Endothelial cell of umbilical vein (primary cell): ENCODE measurements around the gene GPR137. TPM values are rescaled to one million over a fixed set of nuclear protein-coding genes. Genes with fewer than 3 reads are reported as not detected.

ENCODE experiments used
- BruUV-seq: library from RNA; stranded (reverse); fragments of 400-500 nt; replicated peaks from 2 replicates; lab custom pipeline; 2021; lab: Mats Ljungman, UMichigan
- CTCF ChIA-PET: fragments of 300-600, 350-600 bp; sonication (Branson Sonifier 250); formaldehyde crosslinking; loops from one replicate; lab custom pipeline; 2021; ENCODE audit warnings: antibody characterized with exemption, inconsistent platforms; lab: Charles Lee
- POLR2A ChIA-PET: fragments of 300-600, 350-600 bp; sonication (Branson Sonifier 250); formaldehyde crosslinking; loops from one replicate; lab custom pipeline; 2021; ENCODE audit warnings: antibody characterized with exemption, inconsistent platforms; lab: Charles Lee
- DNase-seq: peaks from one replicate; pipeline ENCODE4 v3.0.0-alpha.2; 2011; ENCODE audit warnings: low read depth, low spot score
- FAIRE-seq: peaks from 2 replicates; lab custom pipeline; 2011; peaks lifted over from hg19 to GRCh38; lab: Jason Lieb, UNC
- H2AFZ ChIP-seq: 2 replicates; pipeline ENCODE4 v1.6.0; 2012; ENCODE audit warnings: low read depth, low read length, control low read depth, inconsistent platforms
- H3K27ac ChIP-seq: 2 replicates; pipeline ENCODE4 v1.5.1; 2011; ENCODE audit warnings: low read depth, mild to moderate bottlenecking, control low read depth, low read length, moderate library complexity; ENCODE audit not compliant: insufficient read depth
- H3K27me3 ChIP-seq, 2 experiments: 2 replicates each; pipeline versions ENCODE4 v1.6.0 to v1.6.1; 2011; ENCODE audit warnings: low read length in 2 of 2, mixed read lengths in 1 of 2; ENCODE audit not compliant: control insufficient read depth in 2 of 2, insufficient read depth in 2 of 2
- H3K36me3 ChIP-seq, 2 experiments: 2 replicates in 1 of 2; 3 replicates in 1 of 2; pipeline ENCODE4 v1.5.1; 2011; ENCODE audit warnings: low read length in 2 of 2, mild to moderate bottlenecking in 1 of 2, moderate library complexity in 1 of 2; ENCODE audit not compliant: control insufficient read depth in 2 of 2, insufficient read depth in 2 of 2; ENCODE audit errors: extremely low read depth in 1 of 2
- H3K4me1 ChIP-seq: 3 replicates; pipeline ENCODE4 v1.5.1; 2011; ENCODE audit warnings: mild to moderate bottlenecking, low read length; ENCODE audit not compliant: control insufficient read depth, insufficient read depth; ENCODE audit errors: extremely low read depth
- H3K4me2 ChIP-seq: 2 replicates; pipeline ENCODE4 v1.6.1; 2011; ENCODE audit warnings: low read length, control low read depth, mixed read lengths; ENCODE audit not compliant: insufficient read depth
- H3K4me3 ChIP-seq, 3 experiments: fragments of 200-600 bp in 1 of 3; sonication (generic), shearing (Covaris generic) in 1 of 3; replicated peaks in 1 of 3; 2 replicates each; pipeline ENCODE4 v1.5.1; 2011 to 2016; ENCODE audit warnings: control low read depth in 3 of 3, low read length in 3 of 3, mild to moderate bottlenecking in 2 of 3, inconsistent platforms in 1 of 3, low read depth in 1 of 3, moderate library complexity in 1 of 3; ENCODE audit not compliant: insufficient read depth in 1 of 3
- H3K79me2 ChIP-seq: 2 replicates; pipeline ENCODE4 v1.6.0; 2012; ENCODE audit warnings: low read length, inconsistent platforms; ENCODE audit not compliant: control insufficient read depth, insufficient read depth
- H3K9ac ChIP-seq: replicated peaks from 2 replicates; pipeline ENCODE3; 2011; ENCODE audit warnings: low read length, control low read depth; ENCODE audit not compliant: insufficient read depth; ENCODE audit errors: extremely low read depth
- H3K9me1 ChIP-seq: replicated peaks from 3 replicates; pipeline ENCODE4 v1.6.0; 2011; ENCODE audit warnings: mild to moderate bottlenecking, low read length; ENCODE audit not compliant: control insufficient read depth, insufficient read depth; ENCODE audit errors: extremely low read depth
- H3K9me3 ChIP-seq: replicated peaks from 2 replicates; pipeline ENCODE4 v1.5.1; 2012; ENCODE audit warnings: low read length, inconsistent platforms; ENCODE audit not compliant: control insufficient read depth, insufficient read depth
- H4K20me1 ChIP-seq: replicated peaks from 2 replicates; pipeline ENCODE3; 2011; ENCODE audit warnings: mild to moderate bottlenecking, low read length; ENCODE audit not compliant: control insufficient read depth, insufficient read depth; ENCODE audit errors: extremely low read depth
- CTCF ChIP-seq, 2 donors: IDR thresholded peaks; 1 replicate in 1 of 2; 2 replicates in 1 of 2; pipeline ENCODE4 v1.5.1; 2011; ENCODE audit warnings: low read length in 2 of 2, mild to moderate bottlenecking in 2 of 2, moderate library complexity in 2 of 2, control low read depth in 1 of 2, inconsistent platforms in 1 of 2, low read depth in 1 of 2; ENCODE audit not compliant: insufficient read depth in 1 of 2; ENCODE audit errors: extremely low read depth in 1 of 2
- EZH2 ChIP-seq: IDR thresholded peaks from 2 replicates; pipeline ENCODE4 v1.6.1; 2012; ENCODE audit warnings: borderline replicate concordance, low read depth, mild to moderate bottlenecking, moderate library complexity, low read length, inconsistent platforms; ENCODE audit not compliant: severe bottlenecking
- FOS ChIP-seq: IDR thresholded peaks from 2 replicates; pipeline ENCODE4 v1.6.1; 2011; ENCODE audit warnings: mild to moderate bottlenecking, low read length, moderate library complexity, borderline replicate concordance; ENCODE audit not compliant: insufficient read depth
- GATA2 ChIP-seq: IDR thresholded peaks from 2 replicates; pipeline ENCODE4 v1.7.0; 2011; ENCODE audit warnings: low read depth, mild to moderate bottlenecking, moderate library complexity, mixed read lengths, low read length; ENCODE audit not compliant: insufficient read length, insufficient read depth
- JUN ChIP-seq: IDR thresholded peaks from 2 replicates; pipeline ENCODE4 v1.6.1; 2011; ENCODE audit warnings: borderline replicate concordance, low read depth; ENCODE audit not compliant: insufficient read length, insufficient read depth
- MAX ChIP-seq: IDR thresholded peaks from 2 replicates; pipeline ENCODE4 v1.6.1; 2011; ENCODE audit not compliant: insufficient read depth, insufficient read length
- MYC ChIP-seq: IDR thresholded peaks from one replicate; pipeline ENCODE4 v1.6.1; 2011; ENCODE audit warnings: mild to moderate bottlenecking, low read depth, low read length
- POLR2A ChIP-seq: IDR thresholded peaks from 2 replicates; pipeline ENCODE4 v1.6.1; 2012; ENCODE audit warnings: low read depth, mild to moderate bottlenecking, control low read depth, low read length
- POLR2AphosphoS5 ChIP-seq: IDR thresholded peaks from 2 replicates; pipeline ENCODE4 v1.6.1; 2012; ENCODE audit warnings: low read depth, mild to moderate bottlenecking, control low read depth, low read length, moderate library complexity; ENCODE audit not compliant: insufficient read depth
- dilution Hi-C: fragments of 300-500 bp; cut with MboI; formaldehyde crosslinking; loops from one replicate; pipeline ENCODE4 v1.15.0; 2019; ENCODE audit warnings: low sequenced_read_pairs; ENCODE audit not compliant: extremely low pct_ligation_motif_present
- intact Hi-C: fragments of 100-400 bp; cut with micrococcal nuclease; formaldehyde crosslinking; loops from one replicate; pipeline ENCODE4 v1.10.0; 2022
- polyA plus RNA-seq, 4 experiments: library from polyadenylated mRNA; depleted of rRNA in 3 of 4; stranded (reverse) in 3 of 4; unstranded in 1 of 4; fragments of >200 nt; gene quantifications; 2 replicates each; pipeline versions ENCODE4 v1.2.1 to v1.2.3, GENCODE V29; 2011 to 2012; ENCODE audit warnings: missing spikeins in 1 of 4
- total RNA-seq: library from RNA; stranded (reverse); gene quantifications from 2 replicates; pipeline ENCODE4 v1.2.3, GENCODE V29; 2021

GPR137 gene
- total and polyA plus RNA-seq, 2 donors (not counting 3 experiments of a cell fraction or from before 2014, with no cell fraction given): 40.9 to 42.5 TPM

- no peak for FAIRE-seq
- H3K9me3 ChIP-seq: no peaks in the 10 kb centered on the region
- no peak overlapping the region for H2AFZ ChIP-seq
- no peaks in the 10 kb centered on the region for H3K9me1 ChIP-seq
- no peak for DNase-seq
- no TSS peak for BruUV-seq
- H3K9ac ChIP-seq: no peak overlapping the region
- dilution Hi-C loops (no loop called here), intact Hi-C loops (no loop called here)
- no peak overlapping the region for H3K4me3 ChIP-seq
- H3K4me1 ChIP-seq: no peaks in the 10 kb centered on the region
- peaks cover 0 to 11% of the 10 kb centered on the region in 2 experiments for H3K36me3 ChIP-seq
- no peak overlapping the region for H3K4me2 ChIP-seq
- no peak for TF ChIP-seq FOS
- TF ChIP-seq POLR2A: no peak
- TF ChIP-seq POLR2AphosphoS5: no peak
- TF ChIP-seq GATA2: no peak
- no peak for TF ChIP-seq MYC
- no peak for TF ChIP-seq CTCF (IDR thresholded peaks at IDR 0.05; ENCODE audit: extremely low read depth in 1 of 2, insufficient read depth in 1 of 2, low read depth in 1 of 2, low read length in 2 of 2)
- TF ChIP-seq EZH2: no peak
- TF ChIP-seq JUN: no peak
- TF ChIP-seq MAX: no peak
- H3K27ac ChIP-seq: no peak overlapping the region
- H3K79me2 ChIP-seq: no peaks in the 10 kb centered on the region
- ChIA-PET POLR2A (no interaction called here), CTCF (interaction anchor here (0.7 to 3.4 kb wide), 5 partner anchors 18 to 379 kb away, joined by 3 to 14 read pairs (median 5); partner anchors contain the start of gene CATSPERZ)
- H3K27me3 ChIP-seq: no peaks in the 10 kb centered on the region
- H4K20me1 ChIP-seq: no peaks in the 10 kb centered on the region
Observed at GRCh38 chr11:64324692-64325469, 39.2 kb downstream of the GPR137 start.
